ENCODE data around the gene LRRC8C. TPM values are rescaled to one million over a fixed set of nuclear protein-coding genes. Genes with fewer than 3 reads are reported as not detected.

LRRC8C gene
- total and polyA plus RNA-seq, 2 donors (not counting 1 experiment from before 2014, with no cell fraction given) = 3.9 to 6.8 TPM

GRCh38 chr1:89588480-89588879, 44.4 kb upstream of the LRRC8C start:
- no peak for TF ChIP-seq CTCF (IDR thresholded peaks at IDR 0.05)
- TF ChIP-seq EZH2 (IDR thresholded peaks at IDR 0.05; ENCODE audit: borderline replicate concordance, insufficient read depth, low read depth, low read length, poor library complexity, severe bottlenecking) = no peak
- DNase-seq (no peak), ATAC-seq (ENCODE audit: low read depth) (no peak)
- Histone ChIP-seq H3K9me3 (ENCODE audit: control extremely low read depth in 1 of 3, control insufficient read depth in 2 of 3, insufficient read depth in 1 of 3, low read length in 2 of 3) (no peaks in the 10 kb centered on the region), H3K79me2 (ENCODE audit: control insufficient read depth, insufficient read depth, low read length) (no peaks in the 10 kb centered on the region), H3K4me3 (ENCODE audit: control extremely low read depth in 1 of 5, extremely low read depth in 1 of 5, insufficient read depth in 1 of 5, low read depth in 2 of 5, low read length in 4 of 5) (no peak overlapping the region), H2AFZ (ENCODE audit: insufficient read depth, low read depth, low read length, poor library complexity, severe bottlenecking) (no peak overlapping the region), H3K27ac (ENCODE audit: low read length in 2 of 2) (no peak overlapping the region), H3K4me2 (replicated peaks; ENCODE audit: low read depth, low read length, poor library complexity, severe bottlenecking) (no peak overlapping the region), H3K4me1 (ENCODE audit: control insufficient read depth in 2 of 2, insufficient read depth in 2 of 2, low read length in 2 of 2) (no peaks in the 10 kb centered on the region), H4K20me1 (ENCODE audit: control insufficient read depth, insufficient read depth, low read length, poor library complexity, severe bottlenecking) (no peaks in the 10 kb centered on the region), H3K36me3 (replicated peaks in 1 of 2; ENCODE audit: control extremely low read depth in 1 of 2, control insufficient read depth in 1 of 2, extremely low read depth in 1 of 2, insufficient read depth in 2 of 2, low read length in 1 of 2) (peaks cover 5 to 17% of the 10 kb centered on the region in 2 experiments), H3K27me3 (replicated peaks in 1 of 4; ENCODE audit: control extremely low read depth in 1 of 4, control insufficient read depth in 3 of 4, insufficient read depth in 4 of 4, low read length in 3 of 4) (no peaks in the 10 kb centered on the region), H3K9ac (ENCODE audit: low read length) (no peak overlapping the region)
- Mint-ChIP-seq H3K27ac (no peak overlapping the region), H3K27me3 (no peaks in the 10 kb centered on the region), H3K4me1 (peaks cover 3% of the 10 kb centered on the region), H3K9me3 (ENCODE audit: insufficient read depth) (no peaks in the 10 kb centered on the region), H3K4me3 (no peak overlapping the region)
- ChIA-PET CTCF (interaction anchor here (1.4 kb wide), 1 partner anchor 175 kb away, joined by 6 read pairs; no protein-coding TSS in a partner anchor), POLR2A (no interaction called here)
- WGBS (ENCODE audit: insufficient coverage) = no CpG with 5 or more reads among the region's 1 CpG
- intact Hi-C loops (cut with micrococcal nuclease) = no loop called here

GRCh38 chr1:89589515-89589914, 43.4 kb upstream of the LRRC8C start:
- Mint-ChIP-seq H3K4me3 (no peak overlapping the region), H3K9me3 (ENCODE audit: insufficient read depth) (no peaks in the 10 kb centered on the region), H3K4me1 (peaks cover 5% of the 10 kb centered on the region), H3K27ac (no peak overlapping the region), H3K27me3 (no peaks in the 10 kb centered on the region)
- H2AFZ ChIP-seq (ENCODE audit: insufficient read depth, low read depth, low read length, poor library complexity, severe bottlenecking) = no peak overlapping the region
- ChIA-PET CTCF (interaction anchor here (0.6 to 2.2 kb wide), 6 partner anchors 9 to 173 kb away, joined by 3 to 5 read pairs (median 3); no protein-coding TSS in a partner anchor), POLR2A (no interaction called here)
- WGBS (ENCODE audit: insufficient coverage) = no CpG with 5 or more reads among the region's 1 CpG
- H4K20me1 ChIP-seq (ENCODE audit: control insufficient read depth, insufficient read depth, low read length, poor library complexity, severe bottlenecking) = no peaks in the 10 kb centered on the region
- DNase-seq = no peak
- H3K4me2 ChIP-seq (replicated peaks; ENCODE audit: low read depth, low read length, poor library complexity, severe bottlenecking) = no peak overlapping the region
- H3K79me2 ChIP-seq (ENCODE audit: control insufficient read depth, insufficient read depth, low read length) = no peaks in the 10 kb centered on the region
- H3K36me3 ChIP-seq (replicated peaks in 1 of 2; ENCODE audit: control extremely low read depth in 1 of 2, control insufficient read depth in 1 of 2, extremely low read depth in 1 of 2, insufficient read depth in 2 of 2, low read length in 1 of 2) = peaks cover 5 to 7% of the 10 kb centered on the region in 2 experiments
- TF ChIP-seq CTCF (IDR thresholded peaks at IDR 0.05) (no peak), EZH2 (IDR thresholded peaks at IDR 0.05; ENCODE audit: borderline replicate concordance, insufficient read depth, low read depth, low read length, poor library complexity, severe bottlenecking) (no peak)
- H3K4me1 ChIP-seq (ENCODE audit: control insufficient read depth in 2 of 2, insufficient read depth in 2 of 2, low read length in 2 of 2) = no peaks in the 10 kb centered on the region
- H3K4me3 ChIP-seq (ENCODE audit: control extremely low read depth in 1 of 5, extremely low read depth in 1 of 5, insufficient read depth in 1 of 5, low read depth in 2 of 5, low read length in 4 of 5) = no peak overlapping the region
- no peak for ATAC-seq (ENCODE audit: low read depth)
- H3K9ac ChIP-seq (ENCODE audit: low read length) = no peak overlapping the region
- H3K27me3 ChIP-seq (replicated peaks in 1 of 4; ENCODE audit: control extremely low read depth in 1 of 4, control insufficient read depth in 3 of 4, insufficient read depth in 4 of 4, low read length in 3 of 4) = no peaks in the 10 kb centered on the region
- no peaks in the 10 kb centered on the region for H3K9me3 ChIP-seq (ENCODE audit: control extremely low read depth in 1 of 3, control insufficient read depth in 2 of 3, insufficient read depth in 1 of 3, low read length in 2 of 3)
- H3K27ac ChIP-seq (ENCODE audit: low read length in 2 of 2) = no peak overlapping the region
- intact Hi-C loops (cut with micrococcal nuclease) = no loop called here
